HG03066 (cell line): ENCODE results near the gene SLC16A10.
"Not testable (repeated sequence)": the region's sequence is repeated elsewhere in the genome, so short reads cannot be mapped to it uniquely, and the experiment has no call there.

Source experiments
- ATAC-seq: cut with Tn5 transposase; IDR thresholded peaks from one replicate; pipeline ENCODE4 v1.9.1; 2021; ENCODE audit warnings: low read depth; ENCODE audit not compliant: unreplicated experiment

The SLC16A10 gene

DNA sequence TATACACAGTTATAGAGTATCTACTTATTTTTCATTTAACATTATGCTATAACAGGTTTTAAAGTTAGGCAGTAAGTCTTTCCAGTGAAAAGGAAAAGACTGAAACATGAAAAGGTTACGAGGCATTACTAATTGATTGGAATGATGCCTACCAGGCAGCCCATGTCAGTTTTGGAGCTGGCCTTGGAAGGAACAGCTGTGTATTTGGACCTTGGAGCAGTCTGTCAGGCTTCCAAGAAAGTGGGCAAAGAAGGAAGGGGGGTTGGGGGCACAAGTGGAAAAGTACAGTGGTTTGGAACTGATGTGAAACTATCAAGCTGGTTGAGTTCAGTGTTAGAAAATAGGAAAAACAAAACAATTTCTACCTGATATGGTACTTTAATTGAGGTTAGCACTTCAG lies 41.7 kb downstream of the SLC16A10 start:
- ATAC-seq, result no peak

- ATAC-seq, result not testable (repeated sequence)
Observed at GRCh38 chr6:111131018-111131417, 43.7 kb downstream of the SLC16A10 start.

DNA sequence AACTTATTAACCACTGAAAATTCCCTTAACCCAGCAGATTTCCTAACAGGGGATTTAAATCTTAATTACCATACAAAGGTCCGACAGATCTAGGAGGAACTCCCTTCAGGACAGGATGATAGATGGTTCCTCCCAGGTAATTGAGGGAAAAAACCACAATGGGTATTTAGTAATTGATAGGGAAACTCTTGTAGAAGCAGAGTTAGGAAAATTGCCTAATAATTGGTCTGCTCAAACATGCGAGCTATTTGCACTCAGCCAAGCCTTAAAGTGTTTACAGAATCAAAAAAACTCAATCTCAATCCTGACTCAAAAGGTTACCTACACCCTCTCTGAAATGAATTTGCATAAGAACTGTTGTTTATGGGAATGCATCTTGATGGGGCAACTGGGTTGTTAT lies 45.4 kb downstream of the SLC16A10 start:
- not testable (repeated sequence) for ATAC-seq

GRCh38 chr6:111134236-111134869 lies 47.0 kb downstream of the SLC16A10 start:
- not testable (repeated sequence) for ATAC-seq

GRCh38 chr6:111137489-111138093 lies 50.3 kb downstream of the SLC16A10 start:
- not testable (repeated sequence) for ATAC-seq

GRCh38 chr6:111147440-111147839 lies 60.1 kb downstream of the SLC16A10 start:
- ATAC-seq, result no peak

DNA sequence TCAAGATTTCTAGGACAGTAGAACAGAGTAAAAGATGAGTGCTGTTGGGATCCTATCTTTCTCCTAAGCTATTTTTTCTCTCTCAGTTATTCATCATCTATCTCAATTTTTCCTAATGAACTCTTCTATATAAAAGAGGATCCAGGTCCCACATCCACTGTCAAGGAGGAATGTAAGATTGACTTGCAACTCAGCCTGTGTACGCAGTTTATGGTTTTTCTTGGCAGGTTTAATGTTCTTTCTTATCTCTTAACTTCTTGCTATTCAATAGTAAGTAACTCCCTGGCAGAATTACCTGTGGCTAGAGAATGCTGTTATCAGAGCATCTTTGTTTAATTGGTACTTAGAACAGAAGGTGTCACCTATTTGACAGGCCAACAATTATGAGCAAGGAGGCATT lies 60.8 kb downstream of the SLC16A10 start:
- ATAC-seq, result no peak

GRCh38 chr6:111150577-111150976 lies 63.3 kb downstream of the SLC16A10 start:
- ATAC-seq, result no peak

- ATAC-seq, result no peak
Observed at GRCh38 chr6:111154981-111155380, 67.7 kb downstream of the SLC16A10 start.

DNA sequence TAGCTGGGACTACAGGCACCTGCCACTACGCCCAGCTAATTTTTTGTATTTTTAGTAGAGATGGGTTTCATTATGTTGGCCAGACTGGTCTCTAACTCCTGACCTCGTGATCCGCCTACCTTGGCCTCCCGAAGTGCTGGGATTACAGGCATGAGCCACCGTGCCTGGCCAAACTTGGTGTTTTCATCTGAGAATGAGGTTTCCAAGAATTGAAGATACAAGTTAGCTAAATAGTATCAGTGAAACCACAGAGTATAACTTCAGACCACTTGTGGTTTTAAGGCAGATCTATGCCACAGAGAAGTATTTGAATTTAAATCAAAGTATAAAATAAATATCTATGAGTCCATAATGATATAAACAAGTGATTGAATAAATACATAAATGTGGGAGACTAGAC lies 70.1 kb downstream of the SLC16A10 start:
- ATAC-seq, result no peak

GRCh38 chr6:111159633-111160032 lies 72.3 kb downstream of the SLC16A10 start:
- no peak for ATAC-seq

DNA sequence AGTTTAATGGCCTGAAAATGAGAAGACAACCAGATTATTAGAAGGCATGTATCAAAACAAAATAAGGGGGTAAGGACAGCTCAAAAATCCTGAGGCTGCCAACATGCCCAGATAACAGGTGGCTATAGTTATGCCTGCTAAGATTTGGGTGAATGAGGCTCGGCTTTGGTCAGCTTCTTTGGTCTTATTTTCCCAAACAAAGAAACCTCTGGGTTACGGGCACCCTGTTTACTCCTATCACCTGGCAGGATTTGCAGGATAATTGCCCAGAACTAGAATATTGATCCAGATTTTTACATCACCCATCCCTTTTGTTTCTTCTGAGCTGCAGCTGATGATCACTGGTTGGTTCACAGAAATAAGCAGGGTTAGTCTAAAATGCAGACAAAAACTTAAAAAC lies 74.3 kb downstream of the SLC16A10 start:
- ATAC-seq, result no peak

DNA sequence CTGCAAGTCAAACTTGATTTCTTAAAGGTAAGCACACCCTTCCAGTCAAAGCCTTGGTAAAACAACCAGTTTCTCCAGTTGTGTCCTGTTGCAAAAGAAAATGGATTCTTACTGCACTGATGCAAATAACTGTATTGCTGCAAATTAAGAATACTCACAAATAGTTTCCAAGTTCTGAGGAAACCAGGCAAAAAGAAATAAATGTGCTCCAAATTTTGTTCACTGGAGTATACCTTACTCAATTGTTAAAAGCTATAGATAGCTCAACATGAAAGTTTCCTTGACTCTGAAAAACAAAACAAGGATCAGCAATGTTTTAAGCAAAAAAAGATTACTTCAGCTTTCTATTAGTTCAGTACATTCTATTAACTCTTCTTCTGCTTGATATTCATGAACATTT lies 75.2 kb downstream of the SLC16A10 start:
- ATAC-seq, result no peak

- peak; percentile 72 for ATAC-seq
Observed at GRCh38 chr6:111171577-111172400, 84.5 kb downstream of the SLC16A10 start.

DNA sequence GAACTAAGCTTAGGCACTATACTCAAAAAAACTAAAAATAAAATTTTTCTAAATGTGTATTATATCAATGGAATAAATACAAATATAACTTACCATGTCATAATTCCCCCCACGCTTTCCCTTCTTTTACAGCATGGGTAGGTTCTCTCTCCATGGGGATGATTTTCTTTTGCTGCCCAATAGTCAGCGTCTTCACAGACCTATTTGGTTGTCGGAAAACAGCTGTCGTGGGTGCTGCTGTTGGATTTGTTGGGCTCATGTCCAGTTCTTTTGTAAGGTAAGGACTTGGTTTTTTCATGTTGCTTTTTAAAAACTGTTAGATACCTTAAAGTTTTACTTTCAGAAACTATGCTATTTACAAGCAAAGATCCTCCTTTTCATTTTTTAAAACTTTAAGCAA lies 85.3 kb downstream of the SLC16A10 start:
- no peak for ATAC-seq

DNA sequence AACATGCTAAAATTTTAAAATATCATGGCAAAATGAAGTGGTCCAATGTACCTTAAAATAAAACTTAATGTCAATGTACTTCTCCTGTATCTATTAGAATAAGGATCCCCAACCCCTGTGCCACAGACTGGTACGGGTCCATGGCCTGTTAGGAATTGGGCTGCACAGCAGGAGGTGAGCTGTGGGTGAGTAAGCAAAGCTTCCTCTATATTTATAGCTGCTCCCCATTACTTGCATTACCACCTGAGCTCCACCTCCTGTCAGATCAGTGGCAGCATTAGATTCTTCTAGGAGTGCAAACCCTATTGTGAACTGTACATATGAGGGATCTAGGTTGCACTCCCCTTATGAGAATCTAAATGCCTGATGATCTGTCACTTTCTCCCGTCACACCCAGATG lies 86.0 kb downstream of the SLC16A10 start:
- no peak for ATAC-seq

DNA sequence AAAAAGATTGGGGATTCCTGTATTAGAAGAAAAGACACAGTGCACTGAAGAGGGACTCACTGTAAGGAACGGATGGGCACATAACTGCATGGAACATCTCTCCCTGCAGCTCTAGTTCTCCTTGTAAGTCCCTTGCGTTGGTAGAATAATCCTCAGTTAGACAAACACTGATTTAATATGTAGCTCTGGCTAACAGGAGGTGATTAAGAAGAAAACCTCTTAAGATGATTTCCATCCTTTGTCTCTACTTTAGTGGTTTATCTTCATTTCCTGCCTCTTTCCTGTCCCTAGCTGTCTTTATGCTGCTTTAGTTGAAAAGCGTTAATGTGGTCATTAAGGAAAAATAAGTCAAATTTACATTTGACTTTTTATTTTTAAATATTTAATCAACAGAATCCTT lies 86.6 kb downstream of the SLC16A10 start:
- ATAC-seq, result no peak

DNA sequence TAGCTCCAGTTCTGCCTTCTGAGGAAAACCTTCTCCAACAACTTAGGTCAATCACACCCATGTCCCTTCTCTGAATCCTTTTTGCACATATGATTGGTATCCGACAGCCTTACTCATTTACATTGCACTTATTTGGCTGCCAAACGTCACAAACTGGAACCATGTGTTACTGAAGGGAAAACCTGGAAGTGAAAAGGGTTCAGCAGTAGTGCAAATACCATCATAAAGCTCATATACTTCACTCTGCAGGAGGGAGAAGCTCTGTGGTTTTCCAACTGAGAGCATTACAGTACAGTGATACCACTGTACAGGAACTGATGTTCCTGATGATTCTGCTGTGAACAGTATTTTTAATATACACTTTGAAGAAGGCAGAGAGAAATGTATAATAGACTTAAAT lies 87.8 kb downstream of the SLC16A10 start:
- ATAC-seq, result no peak

- no peak for ATAC-seq
Observed at GRCh38 chr6:111176038-111176759, 88.9 kb downstream of the SLC16A10 start.

DNA sequence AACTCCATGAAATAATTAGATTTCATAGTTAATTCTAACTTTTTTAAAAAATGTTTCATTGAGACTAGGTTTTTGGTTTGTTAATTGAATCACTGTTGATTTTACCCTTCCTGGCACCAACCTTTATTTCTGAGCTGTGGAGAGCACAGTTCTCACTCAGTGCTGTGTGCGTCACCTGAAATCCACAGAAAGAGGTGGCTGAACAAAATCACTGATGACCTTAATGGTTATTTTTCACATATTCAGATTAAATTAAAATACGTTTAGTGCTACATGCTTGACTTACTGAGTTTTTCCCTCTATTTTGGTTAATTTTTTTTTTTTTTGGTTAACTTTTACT lies 89.4 kb downstream of the SLC16A10 start:
- ATAC-seq, result no peak

DNA sequence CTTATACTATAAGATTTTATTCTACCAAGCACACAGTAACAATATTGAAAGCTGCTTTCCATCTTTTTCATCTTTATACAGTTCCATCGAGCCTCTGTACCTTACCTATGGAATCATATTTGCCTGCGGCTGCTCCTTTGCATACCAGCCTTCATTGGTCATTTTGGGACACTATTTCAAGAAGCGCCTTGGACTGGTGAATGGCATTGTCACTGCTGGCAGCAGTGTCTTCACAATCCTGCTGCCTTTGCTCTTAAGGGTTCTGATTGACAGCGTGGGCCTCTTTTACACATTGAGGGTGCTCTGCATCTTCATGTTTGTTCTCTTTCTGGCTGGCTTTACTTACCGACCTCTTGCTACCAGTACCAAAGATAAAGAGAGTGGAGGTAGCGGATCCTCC lies 89.8 kb downstream of the SLC16A10 start:
- no peak for ATAC-seq
